ENCODE measurements around the gene TMEM72.

DNA sequence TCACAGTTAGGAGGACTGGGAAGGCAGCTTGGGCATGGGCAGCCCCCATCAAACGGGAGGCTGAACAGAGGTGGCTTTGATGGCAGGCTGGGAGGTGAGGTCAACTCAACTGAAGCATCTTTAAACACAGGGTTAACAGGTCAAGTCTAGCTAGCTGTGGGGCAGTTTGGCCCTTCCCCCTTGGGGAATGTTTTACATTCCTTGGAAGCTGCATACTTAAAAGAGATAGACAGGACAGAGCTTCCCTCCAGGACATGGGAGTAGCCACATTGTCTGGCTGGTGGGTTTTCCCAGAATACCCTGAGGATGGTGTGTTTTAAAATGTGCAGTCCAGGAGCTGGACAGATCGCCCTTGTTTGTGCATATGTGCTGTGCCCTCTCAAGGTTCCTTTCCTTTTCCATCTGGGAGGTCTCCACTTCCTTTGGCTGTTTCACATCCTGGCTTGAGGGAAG, 41.7 kb downstream of the TMEM72 start:
- TF ChIP-seq CTCF (IDR thresholded peaks at IDR 0.05; ENCODE audit: borderline replicate concordance, extremely low read depth, low read length, poor library complexity, severe bottlenecking), result no peak
- no peak for TF ChIP-seq EZH2 (IDR thresholded peaks at IDR 0.05; ENCODE audit: borderline replicate concordance, low read depth, low read length, severe bottlenecking)

All from DND-41 (cell line).